T-helper 1 cell (primary cell): ENCODE measurements around the gene ERF.

Source experiments
- DNase-seq, 5 donors: peaks; one replicate each; pipeline ENCODE4 v3.0.0-alpha.2; 2012 to 2020

The ERF gene

GRCh38 chr19:42287017-42287826 is 32.3 kb upstream of the ERF start:
- DNase-seq = no peak

GRCh38 chr19:42286349-42287016 is 31.6 kb upstream of the ERF start:
- no peak for DNase-seq

GRCh38 chr19:42285988-42286348 is 31.0 kb upstream of the ERF start:
- no peak for DNase-seq

- DNase-seq = no peak
Measured at GRCh38 chr19:42285541-42285941, 30.6 kb upstream of the ERF start.

GRCh38 chr19:42284591-42285341 is 29.8 kb upstream of the ERF start:
- DNase-seq = peak in 1 of 5 donors; percentile 39

GRCh38 chr19:42284066-42284501 is 29.2 kb upstream of the ERF start:
- DNase-seq = peak; percentile 76 to 90 (median 83)

- DNase-seq = peak; percentile 94 to 98 (median 95)
Measured at GRCh38 chr19:42283188-42284065, 28.5 kb upstream of the ERF start.

GRCh38 chr19:42282819-42283187 is 27.9 kb upstream of the ERF start:
- DNase-seq = no peak

- DNase-seq = no peak
Measured at GRCh38 chr19:42281827-42282762, 27.2 kb upstream of the ERF start.

- peak in 1 of 5 donors; percentile 31 for DNase-seq
Measured at GRCh38 chr19:42281146-42281826, 26.4 kb upstream of the ERF start.

GRCh38 chr19:42280815-42281145 is 25.9 kb upstream of the ERF start:
- no peak for DNase-seq

GRCh38 chr19:42279902-42280814 is 25.2 kb upstream of the ERF start:
- peak; percentile 69 to 91 (median 81) for DNase-seq

- DNase-seq = no peak
Measured at GRCh38 chr19:42279155-42279901, 24.4 kb upstream of the ERF start.

- DNase-seq = no peak
Measured at GRCh38 chr19:42278452-42279154, 23.7 kb upstream of the ERF start.

GRCh38 chr19:42277821-42278451 is 23.0 kb upstream of the ERF start:
- DNase-seq = no peak

GRCh38 chr19:42276821-42277220 is 21.9 kb upstream of the ERF start:
- DNase-seq = peak in 1 of 5 donors; percentile 56

- DNase-seq = no peak
Measured at GRCh38 chr19:42276284-42276683, 21.4 kb upstream of the ERF start.

- DNase-seq = no peak
Measured at GRCh38 chr19:42275517-42275916, 20.6 kb upstream of the ERF start.
